ENCODE data around the gene RBM19.

DNA sequence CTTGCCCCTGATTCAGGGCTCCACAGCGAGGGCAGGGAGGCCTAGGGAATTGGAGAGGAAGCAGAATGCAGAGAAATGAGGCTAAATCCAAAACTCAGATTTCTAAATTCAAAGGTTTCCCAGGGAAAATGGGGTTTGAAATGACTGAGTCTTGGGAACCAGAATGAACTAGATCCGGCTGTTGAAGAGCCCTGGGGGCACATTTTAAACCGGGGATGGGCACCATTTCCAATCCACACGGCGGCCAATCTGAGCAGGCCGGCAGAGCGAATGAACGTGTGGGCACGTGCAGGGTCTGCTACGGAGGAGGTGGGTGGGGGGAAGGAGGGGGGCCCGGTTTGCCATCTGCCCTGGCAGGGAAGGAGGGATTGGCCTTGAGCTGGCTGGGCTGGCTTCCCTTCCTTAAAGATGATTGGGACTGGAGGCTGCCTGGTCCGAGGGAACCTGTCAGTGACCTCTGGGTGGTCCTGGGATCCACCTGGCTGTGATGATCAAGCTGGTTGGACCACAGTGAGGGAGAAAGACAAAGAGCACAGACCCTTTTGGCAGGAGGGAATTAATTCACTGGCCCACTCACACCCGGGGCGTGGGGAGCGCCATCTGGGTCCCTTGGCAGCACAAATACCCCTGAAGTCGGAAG, 161.0 kb downstream of the RBM19 start:
- no peak for TF ChIP-seq CTCF (conservative IDR thresholded peaks at IDR 0.05 in 1 of 2, IDR thresholded peaks at IDR 0.05 in 1 of 2; ENCODE audit: extremely low read depth in 1 of 2, insufficient read depth in 1 of 2, low read depth in 1 of 2, low read length in 2 of 2)
- no peak for TF ChIP-seq EZH2 (IDR thresholded peaks at IDR 0.05; ENCODE audit: borderline replicate concordance, low read length)
